SH-SY5Y (cell line): ENCODE data around the gene NPAS2.

Experiments
- GATA2 ChIP-seq: IDR thresholded peaks from 2 replicates; pipeline ENCODE4 v1.6.1; 2011; ENCODE audit warnings: mild to moderate bottlenecking, low read depth, low read length
- GATA3 ChIP-seq: IDR thresholded peaks from 2 replicates; pipeline ENCODE4 v1.6.1; 2011; ENCODE audit warnings: low read depth, mild to moderate bottlenecking, low read length, moderate library complexity

DNA sequence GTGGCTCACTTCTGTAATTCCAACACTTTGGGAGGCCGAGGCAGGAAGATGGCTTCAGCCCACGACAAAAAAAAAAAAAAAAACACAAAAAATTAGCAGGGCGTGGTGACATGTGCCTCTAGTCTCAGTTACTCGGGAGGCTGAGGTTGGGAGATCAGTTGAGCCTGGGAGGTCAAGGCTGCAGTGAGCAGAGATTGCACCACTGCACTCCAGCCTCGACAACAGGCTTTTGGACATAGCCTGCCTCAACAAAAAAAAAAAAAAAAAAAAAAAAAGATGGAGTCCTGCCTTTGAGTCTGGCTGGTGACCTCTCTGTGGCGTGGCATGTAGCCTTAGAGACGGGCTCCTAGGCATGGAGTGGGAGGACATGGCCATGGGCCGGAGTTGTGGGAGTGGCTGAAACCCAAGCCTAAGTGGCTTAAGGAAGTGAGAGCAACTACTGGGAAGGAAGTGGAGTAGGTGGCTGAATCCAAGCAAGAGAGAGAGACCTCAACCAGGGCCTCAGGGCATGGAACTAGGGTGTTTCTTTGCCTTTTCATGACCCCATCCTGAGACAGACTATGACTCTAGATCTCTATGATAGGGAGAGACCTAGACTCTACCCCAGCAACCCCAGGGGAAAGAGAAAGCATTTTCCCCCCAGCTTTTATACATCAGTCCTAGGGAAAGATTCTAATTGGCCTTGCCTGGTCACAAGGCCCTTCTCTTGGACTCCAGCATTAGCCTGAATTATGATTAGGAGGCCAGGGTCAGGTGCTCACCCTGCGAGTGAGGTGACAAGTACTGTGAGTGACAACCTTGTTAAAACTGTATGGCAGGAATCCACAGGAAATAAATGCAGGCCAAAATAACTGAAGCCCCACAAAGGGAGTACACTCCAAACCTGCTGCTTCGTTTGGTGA lies 34.2 kb downstream of the NPAS2 start:
- TF ChIP-seq GATA3 (no peak), GATA2 (no peak)
